GM12864 (cell line): ENCODE results near the gene CGB2.
A peak's percentile ranks its signal among the peaks of the same experiment; 100 is the strongest.
"Not testable (repeated sequence)": the region's sequence is repeated elsewhere in the genome, so short reads cannot be mapped to it uniquely, and the experiment has no call there.

Experiments
- DNase-seq: peaks from one replicate; pipeline ENCODE4 v3.0.0-alpha.2; 2011; ENCODE audit warnings: low read depth
- H3K4me3 ChIP-seq: 2 replicates; pipeline ENCODE4 v1.5.1; 2011; ENCODE audit warnings: mild to moderate bottlenecking, low read depth, low read length, control low read depth
- CTCF ChIP-seq: IDR thresholded peaks from 2 replicates; pipeline ENCODE4 v1.5.1; 2011; ENCODE audit warnings: low read depth, mild to moderate bottlenecking, moderate library complexity, low read length, control low read depth, inconsistent platforms; ENCODE audit errors: missing control alignments

Gene CGB2

GRCh38 chr19:49022116-49022515 is 9.6 kb upstream of the CGB2 start:
- H3K4me3 ChIP-seq = no peak overlapping the region
- TF ChIP-seq CTCF = no peak
- DNase-seq = no peak

- DNase-seq, H3K4me3 ChIP-seq: not testable (repeated sequence)
Measured at GRCh38 chr19:49024233-49024632, 7.5 kb upstream of the CGB2 start, which contains the start of gene CGB3. TSS of gene CGB3 (minus strand) at chr19:49024333. CDS start at chr19:49023971, 362 bp downstream.

- not testable (repeated sequence) for DNase-seq, H3K4me3 ChIP-seq
Measured at GRCh38 chr19:49025088-49025487, 6.6 kb upstream of the CGB2 start.

GRCh38 chr19:49025599-49025998 is 6.1 kb upstream of the CGB2 start:
- H3K4me3 ChIP-seq, DNase-seq: not testable (repeated sequence)

GRCh38 chr19:49028686-49029085 is 3.0 kb upstream of the CGB2 start:
- not testable (repeated sequence) for H3K4me3 ChIP-seq, DNase-seq

GRCh38 chr19:49029749-49030148 is 1.9 kb upstream of the CGB2 start:
- H3K4me3 ChIP-seq, DNase-seq: not testable (repeated sequence)

- H3K4me3 ChIP-seq, DNase-seq: not testable (repeated sequence)
Measured at GRCh38 chr19:49030323-49030722, 1.4 kb upstream of the CGB2 start.

GRCh38 chr19:49036815-49037214 is 5.1 kb downstream of the CGB2 start, which contains the start of gene CGB1:
TSS of gene CGB1 (minus strand) at chr19:49036895. CDS start at chr19:49036711, 184 bp downstream.
- H3K4me3 ChIP-seq, DNase-seq: not testable (repeated sequence)
- TF ChIP-seq CTCF = peak; percentile 60

- H3K4me3 ChIP-seq, DNase-seq: not testable (repeated sequence)
Measured at GRCh38 chr19:49038111-49038510, 6.4 kb downstream of the CGB2 start.

GRCh38 chr19:49038557-49039276 is 7.0 kb downstream of the CGB2 start:
- DNase-seq, H3K4me3 ChIP-seq: not testable (repeated sequence)

- H3K4me3 ChIP-seq, DNase-seq: not testable (repeated sequence)
Measured at GRCh38 chr19:49039736-49040135, 8.0 kb downstream of the CGB2 start.

GRCh38 chr19:49042177-49042576 is 10.5 kb downstream of the CGB2 start:
- DNase-seq = no peak
- no peak for TF ChIP-seq CTCF
- no peak overlapping the region for H3K4me3 ChIP-seq

GRCh38 chr19:49042666-49043065 is 11.0 kb downstream of the CGB2 start:
- DNase-seq, H3K4me3 ChIP-seq: not testable (repeated sequence)

GRCh38 chr19:49043548-49043947 is 11.9 kb downstream of the CGB2 start, which contains the start of gene CGB5:
TSS of gene CGB5 (plus strand) at chr19:49043848. CDS start at chr19:49044210, 362 bp downstream.
- DNase-seq, H3K4me3 ChIP-seq: not testable (repeated sequence)

- not testable (repeated sequence) for H3K4me3 ChIP-seq, DNase-seq
Measured at GRCh38 chr19:49049011-49049410, 17.3 kb downstream of the CGB2 start, which contains the start of gene CGB8. TSS of gene CGB8 (minus strand) at chr19:49049111. CDS start at chr19:49048739, 372 bp downstream.

- H3K4me3 ChIP-seq = not testable (repeated sequence)
Measured at GRCh38 chr19:49049834-49050233, 18.1 kb downstream of the CGB2 start.

More at GRCh38 chr19:49049834-49050233, 18.1 kb downstream of the CGB2 start:
- not testable (repeated sequence) for DNase-seq
